HuH-7 (cell line): Measurements from ENCODE around the gene BLTP2.
"Not testable (repeated sequence)": the region's sequence is repeated elsewhere in the genome, so short reads cannot be mapped to it uniquely, and the experiment has no call there.

ENCODE experiments used
- DNase-seq: peaks from one replicate; pipeline ENCODE4 v3.0.0; 2011; ENCODE audit warnings: low spot score

BLTP2 gene

GRCh38 chr17:28646039-28646754, 1.2 kb upstream of the BLTP2 start:
- no peak for DNase-seq

DNA sequence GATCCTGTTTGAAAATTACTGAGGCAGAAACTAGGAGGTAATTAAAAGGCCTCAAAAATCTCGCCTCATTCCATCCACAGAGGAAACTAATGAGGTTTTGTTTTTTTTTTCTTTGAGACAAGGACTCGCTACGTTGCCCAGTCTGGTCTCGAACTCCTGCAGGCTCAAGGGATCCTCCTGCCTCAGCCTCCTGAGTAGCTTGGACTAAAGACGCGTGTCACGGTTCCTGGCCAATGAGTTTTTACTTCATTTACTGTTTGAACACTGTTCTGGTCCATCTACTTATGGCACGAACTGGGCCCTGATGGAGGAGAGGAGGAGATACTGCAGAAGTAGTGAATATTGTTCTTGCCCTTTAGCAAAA, 600 bp upstream of the BLTP2 start:
- no peak for DNase-seq

GRCh38 chr17:28643983-28644786, 773 bp downstream of the BLTP2 start:
- peak; percentile 72 for DNase-seq

GRCh38 chr17:28641579-28641978, 3.4 kb downstream of the BLTP2 start:
- no peak for DNase-seq

DNA sequence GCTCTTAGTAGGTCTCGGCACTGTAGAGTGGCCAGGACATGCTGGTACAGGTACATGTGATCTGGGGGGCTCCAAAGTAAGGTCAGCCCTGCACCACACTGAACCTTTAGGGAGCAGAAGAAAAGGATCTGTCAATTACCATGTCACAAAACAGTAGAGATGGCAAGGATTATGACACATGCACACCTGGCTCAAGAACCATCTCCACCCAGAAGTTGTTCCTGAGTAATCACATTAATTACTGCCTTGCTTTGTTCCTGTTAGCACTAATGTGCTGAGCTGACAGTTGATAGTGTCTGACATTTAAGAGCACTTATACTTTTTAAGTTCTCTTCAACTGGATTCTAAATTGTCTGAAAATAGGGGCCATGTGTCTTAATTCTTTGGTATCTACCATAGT, 9.5 kb downstream of the BLTP2 start:
- DNase-seq = no peak

DNA sequence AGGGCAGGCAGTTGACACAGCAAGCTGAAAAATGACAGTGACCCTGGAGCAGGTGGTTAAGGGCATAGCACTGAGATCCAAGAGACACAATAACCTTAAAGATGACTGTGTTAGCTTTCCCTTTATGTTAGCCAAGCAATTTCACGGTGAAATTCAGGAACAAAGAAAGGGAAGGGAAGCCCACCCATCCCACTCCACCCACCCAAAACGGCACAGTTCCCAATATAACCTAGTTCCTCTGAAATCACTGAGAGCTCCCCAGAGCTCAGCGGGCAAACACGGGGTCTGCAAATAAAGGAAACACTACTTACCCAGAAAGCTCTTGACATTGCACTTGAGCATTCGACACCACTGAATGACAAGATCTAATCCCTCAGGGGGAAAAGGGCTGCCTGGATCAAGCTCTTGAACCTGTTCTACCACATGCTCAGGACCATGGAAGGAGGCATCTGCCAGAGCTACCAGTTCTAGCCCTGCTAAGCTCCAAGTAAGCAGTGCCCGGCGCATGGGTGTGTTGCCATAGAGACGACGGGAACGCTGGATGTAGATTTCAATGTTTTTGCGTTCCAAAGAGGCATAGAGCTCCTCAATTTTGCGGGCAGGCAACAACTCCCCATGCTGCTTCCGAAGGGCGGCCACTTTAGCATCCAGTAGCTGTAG, 10.6 kb downstream of the BLTP2 start:
- no peak for DNase-seq

DNA sequence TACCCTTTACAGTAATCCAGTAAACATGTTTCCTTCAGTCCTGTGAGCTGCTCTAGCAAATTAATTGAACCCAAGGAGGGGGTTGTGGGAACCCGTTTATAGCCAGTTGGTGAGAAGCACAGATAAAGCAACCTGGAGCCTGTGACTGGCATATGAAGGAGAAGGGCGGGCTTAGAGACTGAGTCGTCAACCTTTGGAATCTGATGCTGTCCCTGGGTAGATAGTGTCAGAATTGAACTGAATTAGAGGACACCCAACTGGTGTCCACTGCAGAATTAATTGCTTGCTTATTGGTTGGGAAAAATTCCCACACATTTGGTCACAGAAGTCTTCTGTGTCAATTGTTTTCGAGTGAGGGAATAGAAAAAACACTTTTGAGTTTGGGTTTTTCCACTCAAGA, 18.1 kb downstream of the BLTP2 start:
- no peak for DNase-seq

DNA sequence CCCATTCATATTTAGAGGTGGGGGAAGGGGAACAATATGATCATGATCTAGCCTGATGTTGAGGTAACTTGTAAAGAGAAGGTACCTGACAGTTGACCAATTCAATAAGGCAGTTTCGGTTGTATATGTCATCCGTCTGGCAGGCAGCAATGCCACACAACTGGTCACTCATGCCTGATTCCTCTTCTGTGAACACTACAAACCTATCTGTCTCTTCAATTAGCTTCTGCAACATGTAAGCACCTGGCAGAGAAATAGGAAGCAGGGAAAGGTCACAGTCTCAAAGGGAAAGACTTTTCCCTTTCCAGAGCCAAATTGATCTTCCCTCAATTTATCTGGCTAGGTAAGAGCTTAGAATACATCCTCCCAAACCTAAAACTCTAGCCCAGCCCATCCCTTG, 20.8 kb downstream of the BLTP2 start:
- no peak for DNase-seq

GRCh38 chr17:28623696-28624095, 21.3 kb downstream of the BLTP2 start:
- no peak for DNase-seq

GRCh38 chr17:28622186-28622585, 22.8 kb downstream of the BLTP2 start:
- DNase-seq = no peak

- peak; percentile 20 for DNase-seq
Observed at GRCh38 chr17:28620010-28620409, 24.9 kb downstream of the BLTP2 start.

DNA sequence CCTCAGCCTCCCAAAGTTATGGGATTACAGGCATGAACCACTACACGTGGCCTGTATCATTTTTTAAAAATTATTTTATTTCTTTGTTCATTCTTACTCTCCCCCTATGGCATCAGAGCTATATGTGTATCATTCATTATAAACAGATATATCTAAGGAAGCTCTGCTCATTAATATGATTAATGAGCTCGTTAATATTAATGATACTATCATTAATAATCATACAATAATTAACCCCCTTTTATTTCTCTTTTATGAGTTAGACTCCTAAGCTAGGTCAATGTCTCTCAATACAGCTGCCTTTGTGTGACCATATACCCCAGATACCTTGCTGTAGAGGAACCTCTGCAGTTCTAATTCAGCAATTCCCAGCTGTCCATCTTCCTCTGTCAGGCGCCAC, 26.5 kb downstream of the BLTP2 start:
- DNase-seq = no peak

- no peak for DNase-seq
Observed at GRCh38 chr17:28616281-28616680, 28.7 kb downstream of the BLTP2 start.

GRCh38 chr17:28615260-28615940, 29.6 kb downstream of the BLTP2 start:
- no peak for DNase-seq

DNA sequence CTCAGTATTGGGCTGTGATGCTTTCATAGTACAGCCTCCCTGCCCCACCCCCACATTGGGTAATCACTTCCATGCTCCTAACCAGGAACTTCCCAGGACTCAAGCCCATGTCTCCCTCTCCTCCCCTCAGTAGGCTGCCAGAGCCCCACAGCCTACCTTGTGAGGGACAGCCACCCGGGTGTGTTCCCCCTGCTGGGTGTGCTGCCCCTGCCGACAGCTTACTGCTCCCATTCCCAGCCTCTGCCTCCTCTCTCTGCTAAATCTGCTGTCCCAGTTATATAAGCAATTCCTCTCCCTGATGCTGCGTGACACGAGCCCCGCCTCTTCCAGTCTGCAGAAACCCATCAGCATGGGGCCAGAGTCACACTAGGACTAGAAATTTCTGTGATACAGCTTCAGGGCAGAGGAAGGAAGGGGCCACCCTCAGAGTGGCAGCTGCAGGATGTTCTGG, 31.0 kb downstream of the BLTP2 start, which contains the start of gene RSKR:
Gene RSKR (minus strand): TSS at position 255 of the 451 bp plus-strand sequence. CDS start 24 bp downstream, at position 231.
- no peak for DNase-seq

DNA sequence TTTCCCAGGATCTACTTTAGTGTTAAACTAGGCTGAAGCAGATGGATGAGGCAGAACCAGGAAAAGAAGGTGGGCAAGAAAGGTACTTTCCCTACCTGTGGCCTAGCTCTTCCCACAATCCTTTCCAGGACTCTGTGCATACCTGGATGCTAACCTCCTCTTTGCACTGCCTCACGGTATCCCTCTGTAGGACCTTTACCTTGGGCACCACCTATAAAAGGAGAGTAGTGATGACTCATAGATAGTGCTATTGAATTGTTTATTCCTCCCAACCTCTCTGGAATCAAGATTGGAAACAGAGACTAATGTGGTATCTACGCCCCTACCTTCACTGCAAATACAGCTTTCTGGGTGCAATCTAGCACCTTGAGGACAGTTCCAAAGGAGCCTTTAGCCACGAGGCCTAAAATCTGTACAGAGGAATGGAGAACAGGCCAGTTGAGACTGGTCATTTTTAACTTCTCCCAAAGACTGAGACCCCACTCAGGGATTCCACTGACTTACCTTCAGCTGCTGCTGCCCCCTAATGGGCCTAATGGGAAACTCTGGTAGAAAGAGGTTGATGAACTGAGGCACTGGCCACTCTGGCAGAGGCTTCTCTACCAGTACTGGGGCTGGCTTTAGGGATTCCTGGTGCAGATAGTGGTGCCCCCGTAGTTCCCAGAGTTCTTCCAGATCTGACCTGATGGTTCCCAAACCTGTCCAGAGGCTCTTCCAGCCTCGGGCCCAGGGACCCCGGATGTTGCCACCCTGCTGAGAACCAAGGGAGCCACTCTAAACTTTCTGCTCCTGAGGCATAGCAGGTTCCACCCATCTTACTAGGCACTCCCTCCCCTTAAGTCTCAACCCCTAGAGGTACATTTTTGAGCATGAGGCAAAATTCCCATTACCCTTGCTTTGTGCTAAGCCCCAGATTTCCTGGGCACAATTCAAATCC, 31.8 kb downstream of the BLTP2 start:
- peak; percentile 72 for DNase-seq

- DNase-seq = no peak
Observed at GRCh38 chr17:28612531-28612930, 32.4 kb downstream of the BLTP2 start.

DNA sequence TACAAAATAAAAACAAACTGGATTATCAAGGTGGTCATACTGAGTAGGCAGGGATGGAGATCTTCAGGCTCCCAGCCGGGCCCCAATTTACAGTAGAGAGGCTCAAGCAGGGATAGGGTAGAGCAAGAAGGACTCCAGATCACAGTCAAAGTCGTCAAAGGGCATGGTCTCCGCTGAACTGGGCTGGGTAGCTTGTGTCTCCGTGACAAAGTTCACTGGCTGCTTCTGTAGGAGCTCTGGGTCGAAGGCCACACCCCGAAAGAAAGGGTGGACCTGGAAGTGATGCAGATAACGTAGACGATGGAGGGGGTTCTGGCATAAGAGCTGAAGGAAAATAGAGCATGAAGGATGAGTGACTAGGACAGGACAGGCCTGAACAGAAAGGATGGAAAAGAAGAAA, 34.6 kb downstream of the BLTP2 start:
- no peak for DNase-seq

DNA sequence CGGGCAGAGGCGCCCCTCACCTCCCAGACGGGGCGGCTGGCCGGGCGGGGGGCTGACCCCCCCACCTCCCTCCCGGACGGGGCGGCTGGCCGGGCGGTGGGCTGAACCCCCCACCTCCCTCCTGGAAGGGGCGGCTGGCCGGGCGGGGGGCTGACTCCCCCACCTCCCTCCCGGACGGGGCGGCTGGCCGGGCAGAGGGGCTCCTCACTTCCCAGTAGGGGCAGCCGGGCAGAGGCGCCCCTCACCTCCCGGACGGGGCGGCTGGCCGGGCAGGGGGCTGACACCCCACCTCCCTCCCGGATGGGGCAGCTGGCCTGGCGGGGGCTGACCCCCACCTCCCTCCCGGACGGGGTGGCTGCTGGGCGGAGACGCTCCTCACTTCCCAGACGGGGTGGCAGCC, 40.9 kb downstream of the BLTP2 start:
- DNase-seq = not testable (repeated sequence)

- peak; percentile 56 for DNase-seq
Observed at GRCh38 chr17:28599311-28600184, 45.4 kb downstream of the BLTP2 start.
